ENCODE results near the gene CFAP100. TPM values are rescaled to one million over a fixed set of nuclear protein-coding genes. Genes with fewer than 3 reads are reported as not detected.
A peak's percentile ranks its signal among the peaks of the same experiment; 100 is the strongest.

CFAP100 gene
- total and polyA plus RNA-seq, 9 of the 15 experiments (the other 6 are each of a cell fraction or from before 2014, with no cell fraction given) = not detected

- TF ChIP-seq NFRKB (IDR thresholded peaks at IDR 0.05; ENCODE audit: low read depth) = no peak
- no peak for TF ChIP-seq TCF7 (IDR thresholded peaks at IDR 0.05; ENCODE audit: borderline replicate concordance)
- TF ChIP-seq MNT (conservative IDR thresholded peaks at IDR 0.05) = peak in 1 of 2 experiments; percentile 46; a peak in 2 of 4 replicates
- TF ChIP-seq HSF4 (CRISPR knock-in tag; IDR thresholded peaks at IDR 0.05; ENCODE audit: borderline replicate concordance) = no peak
- peak; percentile 73; the same call in 1 of the 2 replicates for TF ChIP-seq SMARCA4 (IDR thresholded peaks at IDR 0.05)
- no peak for TF ChIP-seq YBX1 (IDR thresholded peaks at IDR 0.05)
- TF ChIP-seq ELK3 (CRISPR knock-in tag; IDR thresholded peaks at IDR 0.05) = no peak
- no peak for TF ChIP-seq BRF2 (IDR thresholded peaks at IDR 0.05; ENCODE audit: borderline replicate concordance, insufficient read depth, insufficient read length)
- no peak for TF ChIP-seq KAT7 (CRISPR knock-in tag; IDR thresholded peaks at IDR 0.05; ENCODE audit: borderline replicate concordance)
- TF ChIP-seq CBX1 (IDR thresholded peaks at IDR 0.05; ENCODE audit: low read depth) = no peak
- no peak for TF ChIP-seq ZFX (CRISPR knock-in tag; IDR thresholded peaks at IDR 0.05)
- TF ChIP-seq ASH1L (IDR thresholded peaks at IDR 0.05; ENCODE audit: borderline replicate concordance, low read depth, partially characterized antibody) = no peak
- TF ChIP-seq POLR2G (IDR thresholded peaks at IDR 0.05; ENCODE audit: low read depth, low read length) = no peak
- peak; percentile 59 for TF ChIP-seq DACH1 (IDR thresholded peaks at IDR 0.05; ENCODE audit: partially characterized antibody)
- TF ChIP-seq CBX3 (IDR thresholded peaks at IDR 0.05; ENCODE audit: borderline replicate concordance in 1 of 2, low read length in 2 of 2) = no peak
- TF ChIP-seq TEAD1 (CRISPR knock-in tag; IDR thresholded peaks at IDR 0.05) = no peak
- no peak for TF ChIP-seq U2AF1 (optimal IDR thresholded peaks at IDR 0.05; ENCODE audit: low read depth, low read length)
- TF ChIP-seq EGR1 (conservative IDR thresholded peaks at IDR 0.05) = no peak
- TF ChIP-seq CBX2 (IDR thresholded peaks at IDR 0.05; ENCODE audit: insufficient read depth, low read length, poor library complexity, severe bottlenecking) = no peak
- no peak for TF ChIP-seq NCOA4 (IDR thresholded peaks at IDR 0.05; ENCODE audit: partially characterized antibody)
- TF ChIP-seq ZSCAN29 (IDR thresholded peaks at IDR 0.05) = no peak
- TF ChIP-seq PML (IDR thresholded peaks at IDR 0.05; ENCODE audit: low read length) = no peak
- no peak for TF ChIP-seq ZKSCAN8 (CRISPR knock-in tag; IDR thresholded peaks at IDR 0.05)
- no peak for TF ChIP-seq DLX4 (CRISPR knock-in tag; IDR thresholded peaks at IDR 0.05)
- TF ChIP-seq ZNF140 (CRISPR knock-in tag; IDR thresholded peaks at IDR 0.05) = no peak
- TF ChIP-seq SMAD4 (CRISPR knock-in tag; conservative IDR thresholded peaks at IDR 0.05) = peak; percentile 57
Measured at GRCh38 chr3:126472277-126473006, 77.7 kb downstream of the CFAP100 start (continued).

All from K562 (cell line).